ENCODE results near the gene SHC1.
A peak's percentile ranks its signal among the peaks of the same experiment; 100 is the strongest.

SHC1 gene

GRCh38 chr1:155008015-155008941 lies 37.7 kb upstream of the SHC1 start:
- no peak for DNase-seq (ENCODE audit: low read depth)

- no peak for DNase-seq (ENCODE audit: low read depth)
These were observed 36.8 kb upstream of the SHC1 start for GRCh38 chr1:155007251-155007828.

GRCh38 chr1:155006601-155007101 lies 36.1 kb upstream of the SHC1 start:
- peak; percentile 63 for DNase-seq (ENCODE audit: low read depth)

- no peak for DNase-seq (ENCODE audit: low read depth)
These were observed 34.8 kb upstream of the SHC1 start for GRCh38 chr1:155005076-155006011.

GRCh38 chr1:155004352-155005075 lies 34.0 kb upstream of the SHC1 start:
- DNase-seq (ENCODE audit: low read depth): no peak

- DNase-seq (ENCODE audit: low read depth): peak; percentile 68
These were observed 33.3 kb upstream of the SHC1 start for GRCh38 chr1:155003766-155004351.

GRCh38 chr1:155003227-155003765 lies 32.7 kb upstream of the SHC1 start:
- DNase-seq (ENCODE audit: low read depth): peak; percentile 48

- peak; percentile 46 for DNase-seq (ENCODE audit: low read depth)
These were observed 32.1 kb upstream of the SHC1 start, which contains the start of gene ZBTB7B for GRCh38 chr1:155002464-155003226. ZBTB7B (plus strand) TSS chr1:155002802; CDS start chr1:155014661, 11,859 bp downstream.

- peak; percentile 99 for DNase-seq (ENCODE audit: low read depth)
These were observed 31.3 kb upstream of the SHC1 start for GRCh38 chr1:155001675-155002463.

- DNase-seq (ENCODE audit: low read depth): no peak
These were observed 30.8 kb upstream of the SHC1 start for GRCh38 chr1:155001425-155001674.

GRCh38 chr1:155000726-155001424 lies 30.3 kb upstream of the SHC1 start:
- peak; percentile 86 for DNase-seq (ENCODE audit: low read depth)

GRCh38 chr1:155000411-155000725 lies 29.8 kb upstream of the SHC1 start:
- peak; percentile 24 for DNase-seq (ENCODE audit: low read depth)

GRCh38 chr1:154999571-155000410 lies 29.2 kb upstream of the SHC1 start:
- no peak for DNase-seq (ENCODE audit: low read depth)

GRCh38 chr1:154998818-154999570 lies 28.4 kb upstream of the SHC1 start:
- peak; percentile 76 for DNase-seq (ENCODE audit: low read depth)

GRCh38 chr1:154998201-154998780 lies 27.7 kb upstream of the SHC1 start:
- DNase-seq (ENCODE audit: low read depth): no peak

- DNase-seq (ENCODE audit: low read depth): no peak
These were observed 26.6 kb upstream of the SHC1 start for GRCh38 chr1:154996966-154997701.

All from ELR (cell line).